Activated CD4-positive, CD25-positive, alpha-beta regulatory T cell treated with anti-CD3 and anti-CD28 coated beads, Interleukin-2, amount 50 U/mL, for 16 hours (primary cell): ENCODE data around the gene DNAJC5G.
"Not testable (repeated sequence)": the region's sequence is repeated elsewhere in the genome, so short reads cannot be mapped to it uniquely, and the experiment has no call there.

ENCODE experiments used
- DNase-seq: peaks from one replicate; pipeline ENCODE4 v3.0.0-alpha.2; 2020; ENCODE audit warnings: low read depth, low spot score

The DNAJC5G gene

GRCh38 chr2:27308359-27308881 is 33.2 kb downstream of the DNAJC5G start, which contains the start of gene UCN:
Gene UCN, minus strand, starts transcription at chr2:27308445. Its CDS starts 550 bp downstream, at chr2:27307895.
- no peak for DNase-seq

GRCh38 chr2:27309651-27310050 is 34.4 kb downstream of the DNAJC5G start:
- DNase-seq = no peak

GRCh38 chr2:27312152-27312551 is 36.9 kb downstream of the DNAJC5G start:
- DNase-seq = no peak

GRCh38 chr2:27313882-27314645 is 38.8 kb downstream of the DNAJC5G start:
- no peak for DNase-seq

- no peak for DNase-seq
Measured at GRCh38 chr2:27314709-27315108, 39.5 kb downstream of the DNAJC5G start.

GRCh38 chr2:27315122-27315521 is 39.9 kb downstream of the DNAJC5G start:
- no peak for DNase-seq

- no peak for DNase-seq
Measured at GRCh38 chr2:27316655-27317412, 41.6 kb downstream of the DNAJC5G start.

- not testable (repeated sequence) for DNase-seq
Measured at GRCh38 chr2:27319839-27320238, 44.6 kb downstream of the DNAJC5G start.

GRCh38 chr2:27320958-27321543 is 45.8 kb downstream of the DNAJC5G start:
- no peak for DNase-seq

GRCh38 chr2:27322301-27322765 is 47.1 kb downstream of the DNAJC5G start:
- DNase-seq = no peak

- DNase-seq = peak; percentile 75
Measured at GRCh38 chr2:27322766-27323595, 47.7 kb downstream of the DNAJC5G start, which contains the start of gene MPV17. Gene MPV17, minus strand, starts transcription at chr2:27323097. Its CDS starts 580 bp downstream, at chr2:27322517.

GRCh38 chr2:27323596-27324285 is 48.5 kb downstream of the DNAJC5G start:
- no peak for DNase-seq

- DNase-seq = no peak
Measured at GRCh38 chr2:27324720-27325119, 49.5 kb downstream of the DNAJC5G start.
